HepG2 (cell line): Measurements from ENCODE around the gene ARMC2.

Experiments used
- BCL3 ChIP-seq: sonication (generic); formaldehyde crosslinking; IDR thresholded peaks from 2 replicates; pipeline ENCODE4 v1.5.1; 2020; ENCODE audit warnings: mild to moderate bottlenecking, missing genetic modification reagents, moderate library complexity
- FOXM1 ChIP-seq: sonication (generic); formaldehyde crosslinking; IDR thresholded peaks from 2 replicates; pipeline ENCODE4 v1.5.0; 2020; ENCODE audit warnings: missing genetic modification reagents
- MAX ChIP-seq: IDR thresholded peaks from 2 replicates; pipeline ENCODE4 v1.6.1; 2012; ENCODE audit warnings: inconsistent platforms
- ZFX ChIP-seq: sonication (generic); formaldehyde crosslinking; IDR thresholded peaks from 2 replicates; pipeline ENCODE4 v1.4.0; 2020; ENCODE audit warnings: mild to moderate bottlenecking, low read depth, missing genetic modification reagents, moderate library complexity
- TF ChIP-seq, protein P1 (sequence below): sonication (generic); formaldehyde crosslinking; IDR thresholded peaks from 2 replicates; pipeline ENCODE4 v1.4.0; 2020; ENCODE audit warnings: mild to moderate bottlenecking, missing genetic modification reagents

- no peak for TF ChIP-seq BCL3
- TF ChIP-seq, protein P1, sequence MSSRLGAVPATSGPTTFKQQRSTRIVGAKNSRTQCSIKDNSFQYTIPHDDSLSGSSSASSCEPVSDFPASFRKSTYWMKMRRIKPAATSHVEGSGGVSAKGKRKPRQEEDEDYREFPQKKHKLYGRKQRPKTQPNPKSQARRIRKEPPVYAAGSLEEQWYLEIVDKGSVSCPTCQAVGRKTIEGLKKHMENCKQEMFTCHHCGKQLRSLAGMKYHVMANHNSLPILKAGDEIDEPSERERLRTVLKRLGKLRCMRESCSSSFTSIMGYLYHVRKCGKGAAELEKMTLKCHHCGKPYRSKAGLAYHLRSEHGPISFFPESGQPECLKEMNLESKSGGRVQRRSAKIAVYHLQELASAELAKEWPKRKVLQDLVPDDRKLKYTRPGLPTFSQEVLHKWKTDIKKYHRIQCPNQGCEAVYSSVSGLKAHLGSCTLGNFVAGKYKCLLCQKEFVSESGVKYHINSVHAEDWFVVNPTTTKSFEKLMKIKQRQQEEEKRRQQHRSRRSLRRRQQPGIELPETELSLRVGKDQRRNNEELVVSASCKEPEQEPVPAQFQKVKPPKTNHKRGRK (CRISPR knock-in tag): no peak
- no peak for TF ChIP-seq MAX
- no peak for TF ChIP-seq FOXM1 (CRISPR knock-in tag)
- TF ChIP-seq ZFX: no peak
Observed at GRCh38 chr6:108837236-108837971, 10.8 kb upstream of the ARMC2 start.
